Measurements from ENCODE around the gene FBXL13. TPM values are rescaled to one million over a fixed set of nuclear protein-coding genes. Genes with fewer than 3 reads are reported as not detected.
"Not testable (repeated sequence)": the region's sequence is repeated elsewhere in the genome, so short reads cannot be mapped to it uniquely, and the experiment has no call there.

Gene FBXL13
- total and polyA plus RNA-seq, 2 experiments from 2014 or later = 2.1 to 2.2 TPM

DNA sequence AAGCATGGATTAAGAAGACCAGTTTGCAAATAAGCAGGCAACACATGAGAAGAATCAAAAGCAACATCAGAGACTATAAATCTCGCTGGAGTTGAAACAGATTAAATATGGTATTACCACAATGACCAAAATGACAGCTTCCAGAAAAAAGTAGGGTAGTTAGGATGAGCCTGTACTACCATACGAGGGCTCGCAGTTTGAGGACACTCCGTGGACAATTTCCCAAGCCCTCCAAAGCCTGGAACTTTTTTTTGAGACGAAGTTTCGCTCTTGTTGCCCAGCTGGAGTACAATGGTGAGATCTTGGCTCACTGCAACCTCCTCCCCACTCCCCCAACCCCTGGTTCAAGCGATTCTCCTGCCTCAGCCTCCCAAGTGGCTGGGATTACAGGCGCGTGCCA, 160.8 kb downstream of the FBXL13 start:
- no peak for DNase-seq (ENCODE audit: low read depth in 1 of 2, low spot score in 1 of 2)
- TF ChIP-seq, protein P1, sequence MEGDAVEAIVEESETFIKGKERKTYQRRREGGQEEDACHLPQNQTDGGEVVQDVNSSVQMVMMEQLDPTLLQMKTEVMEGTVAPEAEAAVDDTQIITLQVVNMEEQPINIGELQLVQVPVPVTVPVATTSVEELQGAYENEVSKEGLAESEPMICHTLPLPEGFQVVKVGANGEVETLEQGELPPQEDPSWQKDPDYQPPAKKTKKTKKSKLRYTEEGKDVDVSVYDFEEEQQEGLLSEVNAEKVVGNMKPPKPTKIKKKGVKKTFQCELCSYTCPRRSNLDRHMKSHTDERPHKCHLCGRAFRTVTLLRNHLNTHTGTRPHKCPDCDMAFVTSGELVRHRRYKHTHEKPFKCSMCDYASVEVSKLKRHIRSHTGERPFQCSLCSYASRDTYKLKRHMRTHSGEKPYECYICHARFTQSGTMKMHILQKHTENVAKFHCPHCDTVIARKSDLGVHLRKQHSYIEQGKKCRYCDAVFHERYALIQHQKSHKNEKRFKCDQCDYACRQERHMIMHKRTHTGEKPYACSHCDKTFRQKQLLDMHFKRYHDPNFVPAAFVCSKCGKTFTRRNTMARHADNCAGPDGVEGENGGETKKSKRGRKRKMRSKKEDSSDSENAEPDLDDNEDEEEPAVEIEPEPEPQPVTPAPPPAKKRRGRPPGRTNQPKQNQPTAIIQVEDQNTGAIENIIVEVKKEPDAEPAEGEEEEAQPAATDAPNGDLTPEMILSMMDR (IDR thresholded peaks at IDR 0.05; ENCODE audit: low read depth, low read length) = no peak
- Histone ChIP-seq H3K9me3 (ENCODE audit: low read depth) (no peaks in the 10 kb centered on the region), H3K27ac (no peak overlapping the region), H3K27me3 (no peaks in the 10 kb centered on the region), H3K4me1 (ENCODE audit: low read depth) (no peaks in the 10 kb centered on the region), H3K4me3 (no peak overlapping the region), H3K36me3 (no peaks in the 10 kb centered on the region)

DNA sequence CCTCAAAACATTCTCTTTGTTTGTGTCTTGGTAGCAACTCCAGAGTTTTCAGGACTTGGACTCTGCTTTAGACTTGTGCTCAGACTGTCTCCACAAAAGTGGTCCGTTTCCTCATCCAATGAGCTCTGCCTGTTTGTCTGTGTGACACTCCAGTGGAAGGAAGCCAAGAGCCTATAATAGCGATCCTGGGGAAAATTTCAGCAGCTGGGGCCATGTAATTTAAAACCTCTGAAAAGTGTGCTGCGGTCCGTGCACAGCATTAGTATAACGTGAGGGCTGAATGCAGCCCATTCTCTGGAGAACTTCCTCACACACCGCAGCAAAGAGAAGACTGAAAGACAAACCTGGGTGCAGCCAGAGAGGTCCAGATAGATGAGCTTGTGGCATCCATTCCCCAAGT, 161.9 kb downstream of the FBXL13 start, which contains the start of gene LRRC17:
LRRC17 (plus strand) TSS at position 259 of the 400 bp plus-strand sequence. CDS start 20,914 bp downstream, outside the sequence.
- peak within 1 kb of the TSS; percentile 57 for H3K27ac ChIP-seq

DNA sequence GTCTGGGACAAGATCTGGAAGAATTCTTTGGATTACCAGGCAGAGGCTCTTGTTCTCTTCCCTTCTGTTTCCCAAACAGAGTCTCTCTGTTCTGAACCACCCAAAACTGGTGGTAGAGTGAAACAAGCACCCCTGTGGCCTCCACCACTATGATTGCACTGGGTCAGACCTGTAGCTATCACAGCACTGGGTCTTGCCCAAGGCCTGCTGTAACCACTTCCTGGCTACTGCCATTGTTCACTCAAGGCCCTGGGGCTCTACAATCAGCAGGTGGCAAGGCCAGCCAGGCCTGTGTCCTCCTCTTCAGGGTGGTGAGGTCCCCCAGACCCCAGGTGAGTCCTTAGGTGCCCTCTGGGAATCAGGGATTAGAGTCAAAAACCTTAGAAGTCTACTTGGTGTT, 165.9 kb downstream of the FBXL13 start:
- Histone ChIP-seq H3K36me3 (no peaks in the 10 kb centered on the region), H3K27ac (no peak overlapping the region), H3K4me3 (no peak overlapping the region), H3K27me3 (no peaks in the 10 kb centered on the region), H3K9me3 (ENCODE audit: low read depth) (no peaks in the 10 kb centered on the region), H3K4me1 (ENCODE audit: low read depth) (no peaks in the 10 kb centered on the region)
- TF ChIP-seq, protein P1 (IDR thresholded peaks at IDR 0.05; ENCODE audit: low read depth, low read length) = no peak
- no peak for DNase-seq (ENCODE audit: low read depth in 1 of 2, low spot score in 1 of 2)

More for the DNA sequence above, 161.9 kb downstream of the FBXL13 start, which contains the start of gene LRRC17:
- no peaks in the 10 kb centered on the region for H3K9me3 ChIP-seq (ENCODE audit: low read depth)
- no peaks in the 10 kb centered on the region for H3K4me1 ChIP-seq (ENCODE audit: low read depth)
- no peaks in the 10 kb centered on the region for H3K27me3 ChIP-seq
- no peaks in the 10 kb centered on the region for H3K36me3 ChIP-seq
- TF ChIP-seq, protein P1 (IDR thresholded peaks at IDR 0.05; ENCODE audit: low read depth, low read length) = no peak
- peak; percentile 82 to 96 for DNase-seq (ENCODE audit: low read depth in 1 of 2, low spot score in 1 of 2)
- H3K4me3 ChIP-seq = no peak within 1 kb of the TSS

DNA sequence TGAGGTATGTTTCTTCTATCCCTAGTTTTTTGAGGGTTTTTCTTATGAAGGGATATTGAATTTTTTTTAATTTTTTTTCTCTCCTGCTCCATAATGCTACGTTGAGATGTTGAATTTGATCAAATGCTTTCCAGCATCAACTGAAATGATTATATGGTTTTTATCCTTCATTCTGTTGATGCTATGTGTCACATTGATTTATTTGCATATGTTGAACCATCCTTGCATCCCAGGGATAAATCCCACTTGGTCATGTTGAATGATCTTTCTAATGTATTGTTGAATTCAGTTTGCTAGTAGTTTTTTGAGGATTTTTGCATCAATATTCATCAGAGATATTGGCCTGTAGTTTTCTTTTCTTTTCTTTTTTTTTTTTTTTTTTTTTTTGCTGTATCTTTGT, 171.0 kb downstream of the FBXL13 start:
- not testable (repeated sequence) for DNase-seq (ENCODE audit: low read depth in 1 of 2, low spot score in 1 of 2); H3K27me3 ChIP-seq; H3K9me3 ChIP-seq (ENCODE audit: low read depth); H3K27ac ChIP-seq; H3K36me3 ChIP-seq; H3K4me3 ChIP-seq; H3K4me1 ChIP-seq (ENCODE audit: low read depth)

DNA sequence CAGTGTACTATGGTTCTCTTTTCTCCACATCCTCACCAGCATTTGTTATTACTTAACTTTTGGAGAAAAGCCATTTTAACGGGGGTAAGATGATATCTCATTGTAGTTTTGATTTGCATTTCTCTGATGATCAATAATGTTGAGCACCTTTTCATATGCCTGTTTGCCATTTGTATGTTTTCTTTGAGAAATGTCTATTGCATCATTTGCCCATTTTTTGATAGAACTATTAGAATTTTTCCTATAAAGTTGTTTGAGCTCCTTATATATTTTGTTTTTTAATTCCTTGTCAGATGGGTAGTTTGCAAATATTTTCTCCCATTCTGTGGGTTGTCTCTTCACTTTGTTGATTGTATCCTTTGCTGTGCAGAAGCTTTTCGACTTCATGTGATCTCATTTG, 172.5 kb downstream of the FBXL13 start:
- H3K4me3 ChIP-seq; H3K27me3 ChIP-seq; DNase-seq (ENCODE audit: low read depth in 1 of 2, low spot score in 1 of 2); H3K36me3 ChIP-seq; H3K4me1 ChIP-seq (ENCODE audit: low read depth); H3K9me3 ChIP-seq (ENCODE audit: low read depth); H3K27ac ChIP-seq: not testable (repeated sequence)

DNA sequence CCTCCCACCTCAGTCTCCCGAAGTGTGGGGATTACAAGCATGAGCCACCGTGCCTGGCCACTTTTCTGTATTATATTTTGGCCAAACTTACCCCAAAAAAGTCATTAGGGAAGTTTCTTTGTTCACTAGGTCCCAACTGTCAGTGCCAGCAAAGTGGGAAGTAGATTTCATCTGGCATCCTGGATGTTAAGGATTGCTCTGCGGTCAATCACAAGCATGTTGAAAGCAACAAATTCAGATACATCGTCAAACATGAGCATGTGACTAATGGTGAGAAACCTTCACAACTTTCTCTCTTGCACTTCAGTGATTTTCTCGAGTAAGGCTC, 176.1 kb downstream of the FBXL13 start:
- no peak overlapping the region for H3K4me3 ChIP-seq
- H3K27me3 ChIP-seq = no peaks in the 10 kb centered on the region
- no peak for DNase-seq (ENCODE audit: low read depth in 1 of 2, low spot score in 1 of 2)
- no peak overlapping the region for H3K27ac ChIP-seq
- H3K9me3 ChIP-seq (ENCODE audit: low read depth) = no peaks in the 10 kb centered on the region
- H3K36me3 ChIP-seq = no peaks in the 10 kb centered on the region
- TF ChIP-seq, protein P1 (IDR thresholded peaks at IDR 0.05; ENCODE audit: low read depth, low read length) = no peak
- no peaks in the 10 kb centered on the region for H3K4me1 ChIP-seq (ENCODE audit: low read depth)
